Effector CD4-positive, alpha-beta T cell (primary cell): ENCODE data around the gene TOR1AIP2.
"Not testable (repeated sequence)": the region's sequence is repeated elsewhere in the genome, so short reads cannot be mapped to it uniquely, and the experiment has no call there.

Experiments
- DNase-seq: peaks from one replicate; pipeline ENCODE4 v3.0.0-alpha.2; 2020

The TOR1AIP2 gene

GRCh38 chr1:179805291-179806195 lies 72.1 kb downstream of the TOR1AIP2 start:
- DNase-seq: no peak

- DNase-seq: not testable (repeated sequence)
Measured at GRCh38 chr1:179804417-179804816, 73.2 kb downstream of the TOR1AIP2 start.

GRCh38 chr1:179803918-179804317 lies 73.7 kb downstream of the TOR1AIP2 start:
- no peak for DNase-seq

GRCh38 chr1:179803104-179803503 lies 74.5 kb downstream of the TOR1AIP2 start:
- no peak for DNase-seq

- DNase-seq: no peak
Measured at GRCh38 chr1:179800481-179800880, 77.1 kb downstream of the TOR1AIP2 start.

GRCh38 chr1:179798864-179799516 lies 78.6 kb downstream of the TOR1AIP2 start:
- no peak for DNase-seq

GRCh38 chr1:179798213-179798863 lies 79.3 kb downstream of the TOR1AIP2 start:
- DNase-seq: no peak

- no peak for DNase-seq
Measured at GRCh38 chr1:179794669-179795068, 82.9 kb downstream of the TOR1AIP2 start.

- no peak for DNase-seq
Measured at GRCh38 chr1:179794146-179794545, 83.5 kb downstream of the TOR1AIP2 start.

- no peak for DNase-seq
Measured at GRCh38 chr1:179793281-179793680, 84.3 kb downstream of the TOR1AIP2 start.
